ENCODE data around the gene MRAS.

DNA sequence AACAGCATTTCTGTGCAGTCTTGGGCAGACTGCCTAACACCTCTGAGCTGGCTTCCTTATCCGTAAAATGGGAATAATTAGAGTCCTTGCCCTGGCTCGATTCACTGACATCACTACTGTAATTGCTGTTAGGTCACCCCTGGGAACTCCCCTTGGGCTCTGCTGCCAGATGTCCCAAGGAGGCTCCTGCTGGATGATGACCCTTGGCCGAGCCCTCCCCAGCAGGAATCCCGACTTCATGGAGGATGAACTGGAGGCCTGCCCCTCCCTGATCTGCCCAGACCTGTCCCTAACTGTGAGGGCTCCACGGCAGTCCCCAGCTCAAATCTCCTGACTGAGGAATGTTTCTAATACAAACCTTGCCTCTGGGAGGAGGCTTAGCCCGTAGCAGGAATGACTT, 104.1 kb downstream of the MRAS start:
- TF ChIP-seq POLR2A (IDR thresholded peaks at IDR 0.05; ENCODE audit: low read length), result no peak
- no peak for TF ChIP-seq GATA1 (IDR thresholded peaks at IDR 0.05; ENCODE audit: low read depth, low read length)

All from erythroblast (primary cell).